Activated T-cell treated with anti-CD3 and anti-CD28 coated beads for 4 hours (primary cell): ENCODE results near the gene ADAMTS18.

ENCODE experiments used
- DNase-seq: peaks from one replicate; pipeline ENCODE4 v3.0.0-alpha.2; 2020

The ADAMTS18 gene

GRCh38 chr16:77433146-77433545, 1.7 kb downstream of the ADAMTS18 start:
- DNase-seq = no peak

- DNase-seq = no peak
These were observed 2.6 kb downstream of the ADAMTS18 start for GRCh38 chr16:77432264-77432663.

- no peak for DNase-seq
These were observed 3.8 kb downstream of the ADAMTS18 start for GRCh38 chr16:77430787-77431585.

- no peak for DNase-seq
These were observed 4.5 kb downstream of the ADAMTS18 start for GRCh38 chr16:77430360-77430759.

- DNase-seq = no peak
These were observed 9.8 kb downstream of the ADAMTS18 start for GRCh38 chr16:77424871-77425604.

GRCh38 chr16:77422196-77422784, 12.5 kb downstream of the ADAMTS18 start:
- DNase-seq = no peak

GRCh38 chr16:77416939-77417480, 17.8 kb downstream of the ADAMTS18 start:
- DNase-seq = no peak

- DNase-seq = no peak
These were observed 20.0 kb downstream of the ADAMTS18 start for GRCh38 chr16:77414752-77415231.

- DNase-seq = no peak
These were observed 24.4 kb downstream of the ADAMTS18 start for GRCh38 chr16:77410449-77410848.

- DNase-seq = no peak
These were observed 25.5 kb downstream of the ADAMTS18 start for GRCh38 chr16:77409311-77409710.

GRCh38 chr16:77408607-77409006, 26.2 kb downstream of the ADAMTS18 start:
- DNase-seq = no peak

- DNase-seq = no peak
These were observed 28.2 kb downstream of the ADAMTS18 start for GRCh38 chr16:77406680-77407079.

GRCh38 chr16:77404775-77405174, 30.1 kb downstream of the ADAMTS18 start:
- DNase-seq = no peak

- no peak for DNase-seq
These were observed 31.1 kb downstream of the ADAMTS18 start for GRCh38 chr16:77403732-77404131.

GRCh38 chr16:77402672-77403071, 32.2 kb downstream of the ADAMTS18 start:
- DNase-seq = no peak

GRCh38 chr16:77402118-77402517, 32.7 kb downstream of the ADAMTS18 start:
- no peak for DNase-seq

- DNase-seq = no peak
These were observed 35.3 kb downstream of the ADAMTS18 start for GRCh38 chr16:77399546-77399945.

- no peak for DNase-seq
These were observed 35.8 kb downstream of the ADAMTS18 start for GRCh38 chr16:77399066-77399465.

GRCh38 chr16:77398495-77398894, 36.3 kb downstream of the ADAMTS18 start:
- no peak for DNase-seq

- DNase-seq = no peak
These were observed 38.4 kb downstream of the ADAMTS18 start for GRCh38 chr16:77396461-77396860.

GRCh38 chr16:77394699-77395098, 40.1 kb downstream of the ADAMTS18 start:
- DNase-seq = no peak

- DNase-seq = no peak
These were observed 40.9 kb downstream of the ADAMTS18 start for GRCh38 chr16:77393955-77394354.

GRCh38 chr16:77387815-77388209, 47.0 kb downstream of the ADAMTS18 start:
- DNase-seq = no peak
